ENCODE measurements around the gene HMOX1. TPM values are rescaled to one million over a fixed set of nuclear protein-coding genes. Genes with fewer than 3 reads are reported as not detected.

Gene HMOX1
- total and polyA plus RNA-seq, 11 donors: 2.4 to 126 (median 4.8) TPM

- Histone ChIP-seq H3K4me3 (no peak overlapping the region), H3K36me3 (peaks cover 0 to 14% (median 5%) of the 10 kb centered on the region in 9 donors), H3K4me1 (peaks cover 0 to 36% (median 9%) of the 10 kb centered on the region in 12 donors), H3K27me3 (no peaks in the 10 kb centered on the region), H3K27ac (no peak overlapping the region), H3K9me3 (no peaks in the 10 kb centered on the region)
- intact Hi-C loops (cut with DNase I): loop anchor here in 1 of 10 donors (5.0 kb wide), 1 partner anchor 46 kb away; no protein-coding TSS in a partner anchor
- no peak for ATAC-seq
- DNase-seq: no peak
- TF ChIP-seq CTCF (IDR thresholded peaks at IDR 0.05) (no peak), POLR2A (IDR thresholded peaks at IDR 0.05) (no peak)
- WGBS, 4 donors: 95 to 99% (median 96%) methylated on average over 4 of the region's 4 CpGs
Measured at GRCh38 chr22:35398591-35398973, 17.7 kb downstream of the HMOX1 start.

DNA sequence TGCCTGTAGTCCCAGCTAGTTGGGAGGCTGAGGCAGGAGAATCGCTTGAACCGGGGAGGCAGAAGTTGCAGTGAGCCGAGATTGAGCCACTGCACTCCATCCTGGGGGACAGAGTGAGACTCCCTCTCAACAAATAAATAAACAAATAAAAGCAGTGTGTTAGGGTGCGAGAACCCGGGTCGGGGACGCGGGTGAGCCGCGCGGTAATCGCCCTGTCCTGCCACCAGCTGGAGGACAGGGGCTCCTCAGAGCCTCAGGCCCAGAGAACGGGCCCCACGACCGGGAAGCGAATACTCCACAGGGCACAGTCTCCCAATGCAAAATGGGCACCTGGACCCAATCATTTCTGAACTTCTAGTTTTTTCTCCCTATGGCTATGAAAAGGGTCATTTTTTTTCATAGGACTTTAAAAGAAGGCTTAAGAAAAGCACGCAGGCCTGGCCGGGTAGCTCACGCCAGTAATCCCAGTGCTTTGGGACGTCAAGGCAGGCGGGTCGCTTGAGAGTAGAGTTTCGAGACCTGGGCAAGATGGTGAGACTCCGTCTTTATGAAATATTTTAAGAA lies 18.3 kb downstream of the HMOX1 start:
- Histone ChIP-seq H3K4me1 (peaks cover 0 to 41% (median 9%) of the 10 kb centered on the region in 12 donors), H3K36me3 (peaks cover 0 to 16% (median 11%) of the 10 kb centered on the region in 9 donors), H3K27me3 (no peaks in the 10 kb centered on the region), H3K27ac (peak overlapping the region in 9 of 12 donors; percentile 40 to 86 (median 55)), H3K4me3 (peak overlapping the region; percentile 47 to 99 (median 86)), H3K9me3 (no peaks in the 10 kb centered on the region)
- WGBS, 4 donors: 80 to 83% (median 83%) methylated on average over 24 of the region's 24 CpGs
- no peak for DNase-seq
- intact Hi-C loops (cut with DNase I): loop anchor here in 2 of 10 donors (1.0 to 5.0 kb wide), 2 partner anchors 47 to 49 kb away; no protein-coding TSS in a partner anchor
- TF ChIP-seq POLR2A (IDR thresholded peaks at IDR 0.05) (no peak), CTCF (IDR thresholded peaks at IDR 0.05) (no peak)
- no peak for ATAC-seq

DNA sequence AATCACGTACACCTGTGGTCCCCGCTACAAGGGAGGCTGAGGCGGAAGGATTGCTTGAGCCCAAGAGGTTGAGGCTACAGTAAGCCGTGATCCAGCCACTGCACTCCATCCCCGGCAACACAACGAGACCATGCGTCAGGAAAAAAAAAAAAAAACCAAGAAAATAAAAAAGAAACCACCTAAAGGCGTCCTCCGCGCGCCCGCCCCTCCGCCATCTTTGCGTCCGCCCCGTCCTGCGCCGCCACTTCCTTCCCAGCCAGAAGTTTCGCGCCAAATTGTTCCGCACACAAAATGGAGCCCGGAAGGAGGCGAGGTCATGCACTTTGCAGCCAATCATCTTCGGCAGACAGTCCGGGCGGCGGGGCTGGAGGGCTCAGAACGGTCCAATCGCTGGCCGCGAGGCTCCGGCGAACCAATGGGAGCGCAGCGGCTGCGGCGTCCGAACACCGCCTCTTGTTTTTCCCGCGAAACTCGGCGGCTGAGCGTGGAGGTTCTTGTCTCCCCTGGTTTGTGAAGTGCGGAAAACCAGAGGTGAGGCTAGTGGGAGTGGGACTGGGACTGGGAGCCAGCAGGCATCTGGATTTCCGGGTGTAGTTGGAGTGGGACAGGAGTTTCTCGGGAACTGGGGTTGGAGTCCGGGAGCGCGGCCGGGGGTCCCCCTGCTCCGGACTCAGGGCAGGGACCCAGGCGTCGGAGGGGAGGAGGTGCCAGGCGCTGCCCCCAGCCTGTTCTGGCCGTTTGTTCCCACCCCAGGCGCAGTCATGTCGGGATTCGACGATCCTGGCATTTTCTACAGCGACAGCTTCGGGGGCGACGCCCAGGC lies 19.0 kb downstream of the HMOX1 start, which contains the start of gene MCM5:
Gene MCM5 (plus strand): TSS at position 463 of the 823 bp plus-strand sequence. CDS start 299 bp downstream, at position 762.
- ATAC-seq (peak; percentile 99 to 100 (median 99)), DNase-seq (peak; percentile 98)
- Histone ChIP-seq H3K4me1 (peaks cover 0 to 43% (median 9%) of the 10 kb centered on the region in 12 donors), H3K27me3 (no peaks in the 10 kb centered on the region), H3K9me3 (no peaks in the 10 kb centered on the region), H3K36me3 (peaks cover 0 to 23% (median 14%) of the 10 kb centered on the region in 9 donors), H3K4me3 (peak within 1 kb of the TSS; percentile 47 to 99 (median 86)), H3K27ac (peak within 1 kb of the TSS in 9 of 12 donors; percentile 41 to 86 (median 55))
- WGBS, 4 donors: 2 to 6% (median 2%) methylated on average over 26 to 64 of the region's 64 CpGs
- intact Hi-C loops (cut with DNase I): loop anchor here in 2 of 10 donors (1.0 to 5.0 kb wide), 2 partner anchors 48 to 50 kb away; no protein-coding TSS in a partner anchor
- TF ChIP-seq POLR2A (IDR thresholded peaks at IDR 0.05): no peak
- TF ChIP-seq CTCF (IDR thresholded peaks at IDR 0.05): no peak

- Histone ChIP-seq H3K4me3 (peak overlapping the region; percentile 47 to 99 (median 86)), H3K36me3 (peaks cover 0 to 26% (median 15%) of the 10 kb centered on the region in 9 donors), H3K27ac (peak overlapping the region in 7 of 12 donors; percentile 41 to 86 (median 55)), H3K4me1 (peaks cover 0 to 43% (median 9%) of the 10 kb centered on the region in 12 donors), H3K9me3 (no peaks in the 10 kb centered on the region), H3K27me3 (no peaks in the 10 kb centered on the region)
- peak in 1 of 4 donors; percentile 1 for ATAC-seq
- intact Hi-C loops (cut with DNase I): no loop called here
- TF ChIP-seq POLR2A (IDR thresholded peaks at IDR 0.05): no peak
- DNase-seq: no peak
- WGBS, 4 donors: 1 to 4% (median 2%) methylated on average over 12 to 20 of the region's 20 CpGs
Measured at GRCh38 chr22:35400501-35400790, 19.6 kb downstream of the HMOX1 start.

Data from heart left ventricle (tissue), 16 donors.